ENCODE measurements around the gene ARFRP1.
"Not testable (repeated sequence)": the region's sequence is repeated elsewhere in the genome, so short reads cannot be mapped to it uniquely, and the experiment has no call there.

ARFRP1 gene

GRCh38 chr20:63671695-63672094 is 36.1 kb downstream of the ARFRP1 start:
- not testable (repeated sequence) for FAIRE-seq

GRCh38 chr20:63668351-63668750 is 39.4 kb downstream of the ARFRP1 start:
- no peak for FAIRE-seq

DNA sequence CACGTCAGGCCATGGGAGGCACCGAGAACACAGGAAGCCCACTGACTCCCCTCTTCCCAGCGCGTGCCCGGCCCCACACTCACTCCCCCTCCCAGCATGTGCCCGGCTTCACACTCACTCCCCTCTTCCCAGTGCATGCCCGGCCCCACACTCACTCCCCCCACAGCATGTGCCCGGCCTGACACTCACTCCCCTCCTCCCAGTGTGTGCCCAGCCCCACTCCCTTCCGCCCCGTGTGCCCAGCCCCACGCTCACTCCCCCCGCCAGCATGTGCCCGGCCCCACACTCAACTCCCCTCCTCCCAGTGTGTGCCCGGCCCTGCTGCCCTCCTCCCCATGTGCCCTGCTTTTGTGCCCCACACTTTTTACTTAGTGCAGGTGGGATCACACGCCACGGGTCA is 39.9 kb downstream of the ARFRP1 start:
- no peak for FAIRE-seq

DNA sequence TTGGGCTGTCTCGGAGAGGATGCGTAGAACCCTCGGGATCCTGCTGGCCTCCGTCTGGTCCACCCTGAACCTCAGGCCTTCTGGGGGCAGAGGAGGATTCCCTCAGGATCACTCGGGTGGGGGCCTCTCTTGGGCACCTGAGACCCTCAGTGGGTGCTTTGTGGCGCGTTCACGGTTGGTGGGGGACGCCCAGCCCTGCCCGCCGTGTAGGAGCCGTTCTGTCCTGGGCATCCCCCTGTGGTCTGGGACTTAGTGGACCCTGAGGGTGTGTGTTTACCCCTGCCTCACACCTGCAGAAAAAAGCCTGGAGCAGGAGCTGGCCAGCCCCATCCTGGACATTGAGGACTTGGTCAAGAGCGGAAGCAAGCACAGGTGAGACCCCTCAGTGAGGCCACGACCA is 42.1 kb downstream of the ARFRP1 start:
- FAIRE-seq: no peak

- FAIRE-seq: no peak
Measured at GRCh38 chr20:63664861-63665594, 42.7 kb downstream of the ARFRP1 start.

GRCh38 chr20:63664143-63664851 is 43.5 kb downstream of the ARFRP1 start:
- no peak for FAIRE-seq

DNA sequence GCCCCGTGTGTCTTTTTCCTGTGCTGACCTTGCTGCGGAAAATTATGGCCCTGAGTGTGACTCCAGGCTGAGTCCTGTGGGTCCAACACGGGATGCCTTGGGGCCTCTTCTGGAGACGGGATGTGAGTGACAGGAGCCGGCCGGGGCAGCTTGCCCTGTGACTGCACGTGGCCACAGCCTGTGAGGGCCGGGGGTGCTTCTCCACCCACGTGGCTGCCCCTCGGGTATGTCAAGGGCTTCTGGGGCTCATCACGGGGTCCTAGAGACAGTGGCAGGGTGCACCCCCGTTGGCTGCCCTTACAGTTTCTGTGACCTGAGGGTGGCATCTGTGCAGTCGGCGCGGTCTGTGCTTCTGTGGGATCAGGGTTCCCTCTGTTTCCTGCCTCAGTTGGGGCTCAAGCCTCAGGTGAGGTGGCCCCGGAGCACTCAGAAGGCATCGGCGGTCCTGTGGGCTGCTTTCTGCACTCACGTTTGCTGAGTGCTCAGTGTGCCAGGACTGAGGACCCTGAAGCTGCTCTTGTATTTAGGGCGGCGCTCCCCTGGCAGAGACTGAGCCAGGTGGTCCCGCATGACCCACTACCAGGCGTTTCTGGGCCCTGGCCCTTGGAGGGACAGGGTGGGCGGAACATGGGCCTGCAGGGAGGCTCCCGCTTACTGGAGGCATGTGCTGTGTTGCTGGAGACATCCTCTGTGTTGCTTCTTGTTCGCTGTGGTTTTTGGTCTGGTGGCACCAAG is 44.3 kb downstream of the ARFRP1 start:
- FAIRE-seq: no peak

- FAIRE-seq: no peak
Measured at GRCh38 chr20:63662813-63663189, 45.0 kb downstream of the ARFRP1 start.

- no peak for FAIRE-seq
Measured at GRCh38 chr20:63661959-63662812, 45.6 kb downstream of the ARFRP1 start.

GRCh38 chr20:63661108-63661507 is 46.7 kb downstream of the ARFRP1 start:
- FAIRE-seq: no peak

DNA sequence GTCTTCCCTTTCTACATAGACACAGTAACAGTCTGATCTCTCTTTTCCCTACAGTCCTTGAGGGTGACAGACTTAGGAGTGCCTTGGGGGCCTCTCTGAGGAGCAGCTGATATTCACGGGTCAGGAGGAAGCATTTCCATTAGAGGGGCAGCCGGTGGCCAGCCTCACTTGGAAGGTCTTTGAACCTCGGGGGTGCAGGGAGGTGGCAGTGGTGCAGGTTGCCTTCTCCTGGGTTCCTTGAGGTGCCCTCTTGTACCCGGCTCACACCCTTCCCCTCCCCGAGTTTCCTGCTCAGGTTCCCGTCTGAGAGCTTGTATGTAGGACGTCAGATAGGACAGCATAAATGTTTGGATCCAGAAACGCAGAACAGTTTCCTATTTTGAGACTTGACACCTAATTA is 47.2 kb downstream of the ARFRP1 start:
- FAIRE-seq: no peak

DNA sequence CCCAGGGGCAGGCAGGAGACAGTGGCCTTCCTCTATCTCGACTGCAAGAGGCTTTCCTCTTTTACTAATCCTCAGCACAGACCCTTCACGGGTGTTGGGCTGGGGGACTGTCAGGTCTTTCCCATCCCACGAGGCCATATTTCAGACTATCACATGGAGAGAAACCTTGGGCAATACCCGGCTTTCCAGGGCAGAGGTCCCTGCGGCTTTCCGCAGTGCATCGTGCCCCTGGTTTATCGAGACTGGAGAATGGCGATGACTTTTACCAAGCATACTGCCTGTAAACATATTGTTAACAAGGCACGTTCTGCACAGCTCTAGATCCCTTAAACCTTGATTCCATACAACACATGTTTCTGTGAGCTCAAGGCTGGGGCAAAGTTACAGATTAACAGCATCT is 47.6 kb downstream of the ARFRP1 start:
- not testable (repeated sequence) for FAIRE-seq

- FAIRE-seq: no peak
Measured at GRCh38 chr20:63659370-63659769, 48.4 kb downstream of the ARFRP1 start.

DNA sequence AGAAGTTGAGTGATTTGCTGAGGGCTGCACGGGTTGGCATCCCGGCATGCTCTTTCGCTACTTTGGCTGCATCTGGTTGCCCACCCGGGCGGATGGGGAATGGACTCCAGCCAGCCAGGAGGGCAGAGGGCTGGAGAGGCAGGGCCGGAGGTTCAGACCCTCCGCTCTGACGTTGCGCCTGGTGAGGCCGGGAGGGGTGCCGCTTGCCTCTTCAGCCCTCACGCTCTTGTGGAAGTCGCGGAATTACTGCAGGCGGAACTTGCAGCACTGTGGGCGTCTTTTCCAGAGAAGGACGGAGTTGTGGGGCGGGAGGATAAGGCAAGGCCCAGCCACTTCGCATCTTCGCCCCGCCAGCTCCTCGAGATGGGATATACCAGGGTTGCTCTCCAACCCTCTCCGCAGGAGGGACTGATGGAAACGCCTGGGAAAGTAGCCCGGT is 49.0 kb downstream of the ARFRP1 start:
- FAIRE-seq: no peak

DNA sequence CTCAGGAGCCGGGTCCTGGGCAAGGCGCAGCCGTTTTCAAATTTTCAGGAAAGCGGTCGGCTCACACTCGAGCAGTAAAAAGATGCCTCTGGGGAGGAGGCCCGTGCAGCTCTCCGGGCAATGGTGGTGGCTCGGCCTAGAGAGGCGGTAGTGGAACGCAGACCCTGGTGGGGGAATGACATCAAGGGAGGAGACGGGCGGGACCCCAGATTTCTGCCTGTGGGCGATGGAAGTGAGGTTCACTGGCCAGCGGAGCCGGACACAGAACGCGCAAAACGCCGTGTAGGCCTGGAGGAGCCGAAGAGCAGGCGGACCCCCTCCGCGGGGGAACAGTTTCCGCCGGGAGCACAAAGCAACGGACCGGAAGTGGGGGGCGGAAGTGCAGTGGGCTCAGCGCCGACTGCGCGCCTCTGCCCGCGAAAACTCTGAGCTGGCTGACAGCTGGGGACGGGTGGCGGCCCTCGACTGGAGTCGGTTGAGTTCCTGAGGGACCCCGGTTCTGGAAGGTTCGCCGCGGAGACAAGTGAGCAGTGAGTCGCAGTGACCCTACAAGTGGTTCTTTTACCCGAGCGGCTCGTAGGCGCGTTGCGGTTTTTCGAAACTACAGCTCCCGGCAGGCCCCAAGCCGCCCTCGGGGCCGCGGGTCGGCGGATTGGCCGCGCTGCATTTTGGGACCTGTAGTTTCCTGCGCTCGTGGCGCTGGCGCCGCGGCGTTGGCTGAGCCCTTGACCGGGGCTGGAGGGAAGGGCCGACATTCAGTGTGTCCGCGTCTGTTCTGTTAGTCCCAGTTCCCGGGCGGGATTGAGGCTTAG is 49.6 kb downstream of the ARFRP1 start, which contains the start of gene RTEL1:
Gene RTEL1 (plus strand): TSS at position 376 of the 812 bp plus-strand sequence. CDS start 1,091 bp downstream, outside the sequence.
- no peak for FAIRE-seq

DNA sequence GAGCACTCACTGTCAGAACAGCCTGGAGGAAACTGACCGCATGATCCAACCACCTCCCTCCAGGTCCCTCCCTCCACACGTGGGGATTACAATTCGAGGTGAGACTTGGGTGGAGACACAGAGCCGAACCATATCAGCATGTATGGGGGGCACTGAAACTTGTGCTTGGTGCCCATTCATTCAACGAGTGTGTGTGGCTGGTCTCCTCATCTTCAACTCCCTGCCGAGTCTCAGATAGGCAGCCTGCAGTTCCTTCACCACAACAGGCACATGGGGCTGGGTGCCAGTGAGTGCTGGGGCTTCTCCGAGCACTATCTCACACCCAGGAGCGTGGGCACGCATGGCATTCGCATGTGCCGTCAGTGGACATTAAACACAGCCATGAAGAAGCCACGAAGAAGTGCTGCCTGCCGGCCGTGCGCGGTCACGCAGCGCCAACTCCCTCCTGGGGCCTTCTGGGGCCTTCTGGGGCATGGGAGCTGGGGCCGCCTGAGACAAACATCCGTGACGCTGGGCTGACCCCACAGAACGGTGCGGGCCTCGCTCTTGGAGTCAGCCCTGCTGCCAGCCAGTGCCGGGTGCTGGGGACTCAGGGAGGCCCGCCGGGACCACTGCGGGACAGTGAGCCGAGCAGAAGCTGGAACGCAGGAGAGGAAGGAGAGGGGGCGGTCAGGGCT is 50.4 kb downstream of the ARFRP1 start:
- FAIRE-seq: no peak

DNA sequence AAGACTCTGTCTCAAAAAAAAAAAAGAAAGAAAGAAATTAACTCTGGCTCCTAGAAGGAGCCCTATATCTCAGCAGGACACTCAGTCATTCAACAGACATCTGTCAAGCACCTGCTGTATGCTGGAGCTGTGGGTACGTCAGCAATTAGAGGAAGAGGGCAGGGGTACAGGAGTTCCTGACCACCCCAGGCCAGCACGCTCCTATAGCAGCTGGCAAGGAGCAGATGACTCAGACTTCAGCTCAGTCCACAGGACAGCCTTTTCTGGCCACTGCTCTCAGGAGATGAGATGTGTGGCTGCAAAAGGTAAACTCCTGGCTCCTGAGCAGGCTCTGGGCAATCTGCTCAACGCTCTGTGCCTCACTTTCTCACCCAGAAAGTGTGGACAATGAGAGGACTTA is 51.3 kb downstream of the ARFRP1 start:
- no peak for FAIRE-seq

DNA sequence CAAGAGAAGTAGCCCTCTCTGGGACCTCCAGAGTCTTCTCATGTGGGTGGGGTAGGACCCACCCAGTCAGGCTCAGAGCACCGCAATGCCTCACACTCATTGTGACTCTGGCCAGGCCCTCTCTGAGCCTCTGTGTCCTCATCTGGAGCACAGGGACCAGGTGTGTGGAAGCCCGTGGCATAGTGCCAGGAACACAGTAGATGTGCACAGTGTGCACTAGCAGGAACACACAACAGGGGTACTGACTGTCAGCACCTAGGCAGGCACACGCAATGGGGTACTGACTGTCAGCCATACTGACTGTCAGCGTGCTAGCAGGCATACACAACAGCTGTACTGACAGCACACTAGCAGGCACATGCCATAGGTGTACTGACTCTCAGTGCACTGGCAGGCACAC is 52.5 kb downstream of the ARFRP1 start:
- no peak for FAIRE-seq

DNA sequence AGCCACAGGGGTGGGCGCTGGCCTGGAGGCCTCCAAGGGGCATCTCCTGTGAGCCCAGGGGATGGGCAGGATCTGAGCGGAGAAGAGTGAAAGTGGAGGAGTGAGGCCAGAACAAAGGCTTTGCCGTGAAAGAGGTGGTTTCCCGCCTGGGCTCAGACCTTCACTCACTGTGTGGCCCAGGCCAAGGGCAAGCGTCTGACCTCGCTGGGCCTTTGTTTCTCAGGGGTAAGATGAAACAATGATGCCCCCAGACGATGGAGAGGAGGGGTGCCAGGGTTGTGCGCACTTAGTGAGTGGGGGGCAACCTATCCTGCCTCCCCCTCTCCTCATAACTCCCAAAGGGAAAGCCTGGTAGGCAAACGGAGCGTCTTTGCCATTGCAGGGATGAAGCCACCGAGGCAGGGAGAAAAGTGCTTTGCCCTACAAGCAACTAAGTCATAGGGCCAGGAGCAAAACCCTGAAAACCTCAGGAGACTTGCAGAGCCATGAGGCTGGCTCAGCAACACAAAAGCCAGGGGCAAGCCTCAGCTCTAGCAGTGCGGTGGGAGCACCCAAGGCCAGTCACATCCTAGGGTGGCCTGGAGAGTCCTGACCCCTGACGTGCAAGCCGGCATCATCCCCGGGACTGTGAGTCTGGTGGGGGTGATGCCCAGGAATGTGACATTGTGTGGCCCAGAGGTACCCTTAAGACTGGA is 53.7 kb downstream of the ARFRP1 start:
- FAIRE-seq: no peak

Measured in A204.1 (cell line).